Lung (tissue), 12 donors: ENCODE measurements around the gene CBL. TPM values are rescaled to one million over a fixed set of nuclear protein-coding genes. Genes with fewer than 3 reads are reported as not detected.

Experiments
- ATAC-seq: fragments of 200-7000 bp; cut with Tn5 transposase; one replicate; pipeline ENCODE4 v1.9.1; 2020; ENCODE audit warnings: moderate number of reproducible peaks; ENCODE audit not compliant: insufficient read depth, low FRiP score
- DNase-seq, 3 donors: peaks; one replicate each; pipeline ENCODE4 v3.0.0-alpha.2; 2013 to 2017
- H3K27ac ChIP-seq, 2 donors: one replicate each; pipeline ENCODE4 v1.5.1; 2013; ENCODE audit warnings: mild to moderate bottlenecking in 2 of 2, moderate library complexity in 2 of 2, control low read depth in 1 of 2, inconsistent platforms in 1 of 2, low read depth in 1 of 2, low read length in 1 of 2
- H3K27me3 ChIP-seq, 3 donors: one replicate each; pipeline ENCODE4 v1.5.1; 2013; ENCODE audit warnings: low read length in 2 of 3; ENCODE audit not compliant: control insufficient read depth in 3 of 3, insufficient read depth in 3 of 3
- H3K36me3 ChIP-seq, 4 donors: one replicate each; pipeline ENCODE4 v1.5.1; 2013; ENCODE audit warnings: low read length in 4 of 4, mild to moderate bottlenecking in 1 of 4, moderate library complexity in 1 of 4; ENCODE audit not compliant: control insufficient read depth in 4 of 4, insufficient read depth in 4 of 4
- H3K4me1 ChIP-seq, 5 donors: one replicate each; pipeline ENCODE4 v1.5.1; 2013; ENCODE audit warnings: low read length in 5 of 5, mild to moderate bottlenecking in 2 of 5, moderate library complexity in 1 of 5; ENCODE audit not compliant: control insufficient read depth in 5 of 5, insufficient read depth in 5 of 5
- H3K4me3 ChIP-seq: one replicate; pipeline ENCODE4 v1.5.1; 2013; ENCODE audit warnings: mild to moderate bottlenecking, control low read depth, moderate library complexity
- H3K9ac ChIP-seq, 2 donors: one replicate each; pipeline ENCODE4 v1.5.1; 2013; ENCODE audit warnings: low read length in 2 of 2, control low read depth in 1 of 2; ENCODE audit not compliant: insufficient read depth in 1 of 2
- H3K9me3 ChIP-seq, 4 donors: one replicate each; pipeline ENCODE4 v1.5.1; 2013; ENCODE audit warnings: low read length in 3 of 4, mild to moderate bottlenecking in 1 of 4, moderate library complexity in 1 of 4; ENCODE audit not compliant: control insufficient read depth in 4 of 4, insufficient read depth in 3 of 4
- CTCF ChIP-seq: IDR thresholded peaks from 2 replicates; pipeline ENCODE4 v1.5.1; 2012; ENCODE audit warnings: mild to moderate bottlenecking; ENCODE audit errors: control extremely low read depth, extremely low read depth
- WGBS, 2 donors: extraction: QIAGEN DNeasy Blood & Tissue Kit; methylation state at CpG; one replicate each; pipeline ENCODE4 v1.1.7; 2013; 5-methylcytosine and 5-hydroxymethylcytosine counted together
- polyA plus RNA-seq, 2 donors: library from polyadenylated mRNA; stranded (reverse); fragments of 200-250 nt; gene quantifications; one replicate each; pipeline ENCODE4 v1.2.1, GENCODE V29; 2013
- total RNA-seq, 2 donors: library from RNA; depleted of rRNA in 1 of 2; stranded (reverse); fragments of >200 nt in 1 of 2; gene quantifications; one replicate each; pipeline ENCODE4 v1.2.1, GENCODE V29; 2014 to 2021
- donor health status: control.
- donor health status: control.
- donor health status: Bipolar disorder and iron deficiency.
- donor health status: healthy.
- donor health status: DM: yes; HTN: yes; CAD: no.

Gene CBL
- total and polyA plus RNA-seq, 4 donors, result 8.7 to 25.1 (median 16.1) TPM

- Histone ChIP-seq H3K4me3 (no peak overlapping the region), H3K4me1 (no peaks in the 10 kb centered on the region), H3K9ac (no peak overlapping the region), H3K27ac (no peak overlapping the region), H3K27me3 (no peaks in the 10 kb centered on the region), H3K36me3 (peaks cover 0 to 15% (median 5%) of the 10 kb centered on the region in 4 donors), H3K9me3 (no peaks in the 10 kb centered on the region)
- ATAC-seq, result no peak
- 50 to 78% methylated on average over 15 of the region's 15 CpGs for WGBS, 2 donors
- DNase-seq, result no peak
- TF ChIP-seq CTCF, result no peak
Measured at GRCh38 chr11:119185981-119186634, 20.0 kb upstream of the CBL start.

GRCh38 chr11:119187123-119187892 is 18.8 kb upstream of the CBL start:
- no peak overlapping the region for H3K27ac ChIP-seq
- no peaks in the 10 kb centered on the region for H3K9me3 ChIP-seq
- no peaks in the 10 kb centered on the region for H3K4me1 ChIP-seq
- WGBS, 2 donors, result 83 to 89% methylated on average over 21 of the region's 21 CpGs
- TF ChIP-seq CTCF, result no peak
- ATAC-seq, result no peak
- H3K36me3 ChIP-seq, result peaks cover 0 to 8% (median 1%) of the 10 kb centered on the region in 4 donors
- no peak overlapping the region for H3K4me3 ChIP-seq
- H3K9ac ChIP-seq, result no peak overlapping the region
- no peak for DNase-seq
- no peaks in the 10 kb centered on the region for H3K27me3 ChIP-seq

GRCh38 chr11:119188067-119188466 is 18.1 kb upstream of the CBL start:
- Histone ChIP-seq H3K4me3 (no peak overlapping the region), H3K27ac (no peak overlapping the region), H3K9me3 (no peaks in the 10 kb centered on the region), H3K27me3 (no peaks in the 10 kb centered on the region), H3K9ac (no peak overlapping the region), H3K4me1 (no peaks in the 10 kb centered on the region), H3K36me3 (peaks cover 0 to 4% (median 0%) of the 10 kb centered on the region in 4 donors)
- WGBS, 2 donors, result 88 to 95% methylated on average over 11 of the region's 11 CpGs
- DNase-seq (no peak), ATAC-seq (no peak)
- no peak for TF ChIP-seq CTCF
